HCT116 (cell line): ENCODE data around the gene CERS6. TPM values are rescaled to one million over a fixed set of nuclear protein-coding genes. Genes with fewer than 3 reads are reported as not detected.
"Not testable (repeated sequence)": the region's sequence is repeated elsewhere in the genome, so short reads cannot be mapped to it uniquely, and the experiment has no call there.

ENCODE experiments used
- ATAC-seq: fragments of 200-7000 bp; cut with Tn5 transposase; 2 replicates; pipeline ENCODE4 v1.9.1; 2020; ENCODE audit warnings: mild to moderate bottlenecking, moderate library complexity
- BruUV-seq: library from RNA; stranded (reverse); fragments of 400-500 nt; replicated peaks from 2 replicates; lab custom pipeline; 2021; lab: Mats Ljungman, UMichigan
- CTCF ChIA-PET: fragments of 300-600 bp; sonication (Branson Sonifier 250); formaldehyde crosslinking; loops from one replicate; lab custom pipeline; 2021; ENCODE audit warnings: antibody characterized with exemption; lab: Charles Lee
- POLR2A ChIA-PET: fragments of 300-600, 350-600 bp; sonication (Branson Sonifier 250); formaldehyde crosslinking; loops from one replicate; lab custom pipeline; 2021; ENCODE audit warnings: antibody characterized with exemption; lab: Charles Lee
- RAD21 ChIA-PET, 2 experiments: fragments of 300-600 bp; sonication (Branson Sonifier 250); formaldehyde crosslinking; loops; one replicate each; lab custom pipeline; 2023; ENCODE audit warnings: low total read pairs in 2 of 2; ENCODE audit not compliant: uncharacterized antibody in 2 of 2, unreplicated experiment in 2 of 2, low non-redundant PET in 1 of 2; lab: Charles Lee
- DNase-seq: peaks from one replicate; pipeline ENCODE4 v3.0.0-alpha.2; 2010; ENCODE audit warnings: low read depth, low spot score
- H2AFZ ChIP-seq: fragments of 200-600 bp; shearing (Covaris generic), sonication (generic); 2 replicates; pipeline ENCODE4 v1.6.1; 2017; ENCODE audit warnings: low read depth, mixed run types, mixed read lengths, antibody characterized with exemption, low read length; ENCODE audit not compliant: poor library complexity, severe bottlenecking
- H3K27ac ChIP-seq: 2 replicates; pipeline ENCODE4 v1.5.1; 2012; ENCODE audit warnings: low read depth, low read length
- H3K27me3 ChIP-seq: fragments of 200-600 bp; sonication (generic); 2 replicates; pipeline ENCODE4 v1.6.1; 2016; ENCODE audit warnings: mixed run types, low read length, mixed read lengths; ENCODE audit not compliant: insufficient read depth
- H3K36me3 ChIP-seq, 2 experiments: fragments of 200-500 bp in 1 of 2; fragments of 200-600 bp in 1 of 2; sonication (Bioruptor generic) in 1 of 2; sonication (generic) in 1 of 2; 2 replicates each; pipeline versions ENCODE4 v1.5.1 to v1.6.1; 2014 to 2016; ENCODE audit warnings: low read length in 2 of 2, inconsistent platforms in 1 of 2, mixed read lengths in 1 of 2, mixed run types in 1 of 2; ENCODE audit not compliant: insufficient read depth in 2 of 2, control insufficient read depth in 1 of 2
- H3K4me1 ChIP-seq, 2 experiments: fragments of 200-600 bp in 1 of 2; sonication (generic) in 1 of 2; 2 replicates each; pipeline versions ENCODE4 v1.5.1 to v1.6.1; 2012 to 2017; ENCODE audit warnings: low read length in 2 of 2, inconsistent platforms in 1 of 2, mild to moderate bottlenecking in 1 of 2, mixed read lengths in 1 of 2, mixed run types in 1 of 2, moderate library complexity in 1 of 2; ENCODE audit not compliant: insufficient read depth in 2 of 2, control insufficient read depth in 1 of 2
- H3K4me2 ChIP-seq: fragments of 200-600 bp; sonication (generic); 2 replicates; pipeline ENCODE4 v1.6.1; 2017; ENCODE audit warnings: mixed run types, low read length, mixed read lengths
- H3K4me3 ChIP-seq, 2 experiments: fragments of 200-600 bp in 1 of 2; sonication (generic) in 1 of 2; replicated peaks in 1 of 2; 2 replicates each; pipeline ENCODE4 v1.5.1; 2011 to 2016; ENCODE audit warnings: low read length in 2 of 2, control low read depth in 1 of 2, low read depth in 1 of 2, mild to moderate bottlenecking in 1 of 2, mixed read lengths in 1 of 2, mixed run types in 1 of 2
- H3K79me2 ChIP-seq: fragments of 200-600 bp; sonication (generic); 2 replicates; pipeline ENCODE4 v1.6.1; 2017; ENCODE audit warnings: mild to moderate bottlenecking, mixed run types, low read length, moderate library complexity, mixed read lengths; ENCODE audit not compliant: insufficient read depth
- H3K9ac ChIP-seq: fragments of 200-600 bp; sonication (generic); 2 replicates; pipeline ENCODE4 v1.6.1; 2016; ENCODE audit warnings: low read length, mixed read lengths
- H3K9me2 ChIP-seq: fragments of 200-600 bp; sonication (generic), shearing (Covaris generic); 2 replicates; pipeline ENCODE4 v1.6.1; 2017; ENCODE audit warnings: mixed run types, mild to moderate bottlenecking, moderate library complexity; ENCODE audit not compliant: insufficient read depth
- H3K9me3 ChIP-seq, 2 experiments: fragments of 200-500 bp in 1 of 2; fragments of 200-600 bp in 1 of 2; sonication (Bioruptor generic) in 1 of 2; sonication (generic) in 1 of 2; 2 replicates each; pipeline ENCODE4 v1.6.1; 2014 to 2017; ENCODE audit warnings: low read length in 2 of 2, mixed read lengths in 2 of 2, inconsistent platforms in 1 of 2, low read depth in 1 of 2, mild to moderate bottlenecking in 1 of 2, mixed run types in 1 of 2, moderate library complexity in 1 of 2; ENCODE audit not compliant: control insufficient read depth in 1 of 2, insufficient read depth in 1 of 2
- H4K20me1 ChIP-seq: fragments of 200-600 bp; sonication (generic), shearing (Covaris generic); 2 replicates; pipeline ENCODE4 v1.6.1; 2017; ENCODE audit warnings: mixed run types, mild to moderate bottlenecking, moderate library complexity; ENCODE audit not compliant: insufficient read depth
- CTCF ChIP-seq, 3 experiments: fragments of 200-600 bp in 1 of 3; sonication (generic) in 1 of 3; IDR thresholded peaks in 2 of 3; conservative IDR thresholded peaks in 1 of 3; 2 replicates each; pipeline ENCODE4 v1.5.1; 2012 to 2017; ENCODE audit warnings: low read depth in 2 of 3, low read length in 2 of 3, antibody characterized with exemption in 1 of 3, borderline replicate concordance in 1 of 3, control low read depth in 1 of 3, mild to moderate bottlenecking in 1 of 3, mixed read lengths in 1 of 3, mixed run types in 1 of 3, moderate library complexity in 1 of 3; ENCODE audit not compliant: insufficient read depth in 1 of 3
- ELF1 ChIP-seq: IDR thresholded peaks from 2 replicates; pipeline ENCODE4 v1.6.1; 2012; ENCODE audit warnings: low read depth, borderline replicate concordance
- FOSL1 ChIP-seq: IDR thresholded peaks from 2 replicates; pipeline ENCODE4 v1.6.1; 2012; ENCODE audit warnings: low read depth
- SRF ChIP-seq: IDR thresholded peaks from 2 replicates; pipeline ENCODE4 v1.6.1; 2012; ENCODE audit warnings: low read depth
- TCF7L2 ChIP-seq: IDR thresholded peaks from 2 replicates; pipeline ENCODE4 v1.7.0; 2011; ENCODE audit warnings: borderline replicate concordance, inconsistent platforms; ENCODE audit not compliant: insufficient read depth, insufficient read length; ENCODE audit errors: extremely low read depth
- intact Hi-C: fragments of 100-400 bp; cut with micrococcal nuclease; formaldehyde crosslinking; loops from 2 replicates; pipeline ENCODE4 v1.10.0; 2022
- total RNA-seq: library from RNA; stranded (reverse); gene quantifications from one replicate; pipeline ENCODE4 v1.2.1, GENCODE V29; 2021; ENCODE audit not compliant: unreplicated experiment
- TF ChIP-seq, protein P1 (sequence below): IDR thresholded peaks from 2 replicates; pipeline ENCODE4 v1.6.1; 2012

The CERS6 gene
- total RNA-seq, 1 experiment from 2014 or later = 37.0 TPM

DNA sequence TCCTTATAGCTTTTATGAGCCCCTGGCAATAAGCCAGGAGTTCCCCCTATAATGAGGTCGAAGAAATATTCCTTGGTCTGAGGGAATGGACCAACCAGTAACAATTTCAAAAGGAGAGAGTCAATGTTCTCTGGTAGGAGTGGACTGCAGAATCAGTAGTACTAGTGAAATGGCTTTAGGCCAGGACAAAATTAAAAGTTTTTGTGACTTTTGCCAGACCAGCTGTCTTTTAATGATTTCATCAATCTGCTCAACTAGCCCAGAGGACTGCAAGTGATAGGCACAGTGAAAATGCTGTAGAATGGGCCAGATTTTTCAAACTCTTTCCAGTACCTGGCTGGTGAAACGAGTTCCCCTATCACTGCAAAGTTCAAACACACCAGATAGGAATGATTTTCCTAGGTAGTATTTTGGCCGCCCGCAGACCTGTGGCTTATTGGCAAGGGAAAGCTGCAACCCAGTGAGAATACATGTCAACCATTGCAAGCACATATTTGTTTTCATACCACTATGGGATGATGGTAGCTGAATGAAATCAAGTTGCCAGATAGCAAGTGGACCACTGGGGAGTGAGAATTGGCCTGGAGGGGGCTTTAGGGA is 45.5 kb downstream of the CERS6 start (continued):
- TF ChIP-seq ELF1 (no peak), TCF7L2 (no peak)
- TF ChIP-seq, protein P1, sequence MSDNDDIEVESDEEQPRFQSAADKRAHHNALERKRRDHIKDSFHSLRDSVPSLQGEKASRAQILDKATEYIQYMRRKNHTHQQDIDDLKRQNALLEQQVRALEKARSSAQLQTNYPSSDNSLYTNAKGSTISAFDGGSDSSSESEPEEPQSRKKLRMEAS = no peak

- H3K4me1 ChIP-seq, POLR2A ChIA-PET, H3K4me2 ChIP-seq, H4K20me1 ChIP-seq, H3K27me3 ChIP-seq, DNase-seq, BruUV-seq, H3K9ac ChIP-seq, H3K36me3 ChIP-seq, H3K9me3 ChIP-seq, ATAC-seq, intact Hi-C loops, H2AFZ ChIP-seq, H3K9me2 ChIP-seq, H3K4me3 ChIP-seq, H3K27ac ChIP-seq, CTCF ChIA-PET, RAD21 ChIA-PET: not testable (repeated sequence)
- peaks cover 57% of the 10 kb centered on the region for H3K79me2 ChIP-seq
These were observed 46.8 kb downstream of the CERS6 start for GRCh38 chr2:168502852-168503251.

DNA sequence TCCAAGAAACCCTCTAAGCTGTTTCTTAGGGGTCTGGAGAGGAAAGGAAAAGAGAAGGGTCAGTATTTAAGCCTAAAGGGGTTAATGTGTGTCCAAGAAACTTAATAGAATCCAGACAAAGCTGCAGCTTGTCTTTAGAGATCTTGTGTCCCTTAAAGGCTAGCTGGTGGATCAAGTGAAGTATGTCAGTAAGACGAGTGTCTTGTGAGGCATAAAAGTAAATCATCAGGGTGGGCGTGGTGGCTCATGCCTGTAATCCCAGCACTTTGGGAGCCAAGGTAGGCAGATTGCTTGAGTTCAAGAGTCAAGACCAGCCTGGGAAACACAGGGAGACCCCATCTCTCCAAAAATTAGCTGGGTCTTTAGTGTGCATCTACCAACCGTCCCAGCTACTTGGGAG is 47.8 kb downstream of the CERS6 start:
- Histone ChIP-seq H3K4me3 (no peak overlapping the region), H3K27me3 (no peaks in the 10 kb centered on the region), H4K20me1 (no peaks in the 10 kb centered on the region), H3K79me2 (peaks cover 57% of the 10 kb centered on the region), H3K4me1 (no peaks in the 10 kb centered on the region), H3K9ac (no peak overlapping the region), H2AFZ (no peak overlapping the region), H3K27ac (no peak overlapping the region), H3K36me3 (no peaks in the 10 kb centered on the region), H3K9me3 (no peaks in the 10 kb centered on the region), H3K4me2 (no peak overlapping the region), H3K9me2 (no peaks in the 10 kb centered on the region)
- BruUV-seq = no TSS peak
- DNase-seq (no peak), ATAC-seq (no peak)
- intact Hi-C loops = no loop called here
- TF ChIP-seq FOSL1 = no peak
- no peak for TF ChIP-seq CTCF (IDR thresholded peaks at IDR 0.05 in 2 of 3, conservative IDR thresholded peaks at IDR 0.05 in 1 of 3; ENCODE audit: borderline replicate concordance in 1 of 3, insufficient read depth in 1 of 3, low read depth in 2 of 3, low read length in 2 of 3)
- TF ChIP-seq SRF = no peak
- ChIA-PET CTCF (no interaction called here), RAD21 (no interaction called here), POLR2A (no interaction called here)
